ENCODE data around the gene KRT27. TPM values are rescaled to one million over a fixed set of nuclear protein-coding genes. Genes with fewer than 3 reads are reported as not detected.

KRT27 gene
- total RNA-seq, 1 experiment from 2014 or later, result not detected

- peaks cover 75% of the 10 kb centered on the region for H3K27me3 Mint-ChIP-seq (ENCODE audit: unreplicated experiment)
- intact Hi-C loops (cut with micrococcal nuclease; ENCODE audit: unreplicated experiment), result loop anchor here (5.0 kb wide), 1 partner anchor 80 kb away; no protein-coding TSS in a partner anchor
- DNase-seq, result no peak
- CTCF ChIA-PET, result interaction anchor here (0.5 to 6.5 kb wide), 10 partner anchors 8 to 1011 kb away, joined by 3 to 39 read pairs (median 4); partner anchors contain the start of gene KRT27
- H3K4me3 Mint-ChIP-seq (ENCODE audit: low read depth, unreplicated experiment), result no peak within 1 kb of the TSS
- no peak for TF ChIP-seq CTCF (IDR thresholded peaks at IDR 0.05; ENCODE audit: unreplicated experiment)
- no peaks in the 10 kb centered on the region for H3K9me3 Mint-ChIP-seq (ENCODE audit: low read depth, unreplicated experiment)
- no peak within 1 kb of the TSS for H3K27ac Mint-ChIP-seq (ENCODE audit: unreplicated experiment)
- H3K36me3 Mint-ChIP-seq (ENCODE audit: insufficient read depth, unreplicated experiment), result no peaks in the 10 kb centered on the region
- BruUV-seq (replicated peaks), result no TSS peak
- no peaks in the 10 kb centered on the region for H3K4me1 Mint-ChIP-seq (ENCODE audit: low read depth, unreplicated experiment)
Observed at GRCh38 chr17:40772101-40772500, 10.2 kb downstream of the KRT27 start, which contains the start of gene KRT26. TSS of gene KRT26 (minus strand) at chr17:40772201. CDS start at chr17:40772113, 88 bp downstream.

- Mint-ChIP-seq H3K4me3 (ENCODE audit: low read depth, unreplicated experiment) (no peak overlapping the region), H3K36me3 (ENCODE audit: insufficient read depth, unreplicated experiment) (no peaks in the 10 kb centered on the region), H3K9me3 (ENCODE audit: low read depth, unreplicated experiment) (peaks cover 14% of the 10 kb centered on the region), H3K27ac (ENCODE audit: unreplicated experiment) (no peak overlapping the region), H3K27me3 (ENCODE audit: unreplicated experiment) (peaks cover 48% of the 10 kb centered on the region), H3K4me1 (ENCODE audit: low read depth, unreplicated experiment) (no peaks in the 10 kb centered on the region)
- TF ChIP-seq CTCF (IDR thresholded peaks at IDR 0.05; ENCODE audit: unreplicated experiment), result no peak
- CTCF ChIA-PET, result interaction anchor here (1.7 to 1.8 kb wide), 2 partner anchors 10 to 23 kb away, joined by 3 to 4 read pairs; partner anchors contain the start of gene KRT25
- no TSS peak for BruUV-seq (replicated peaks)
- no peak for DNase-seq
- intact Hi-C loops (cut with micrococcal nuclease; ENCODE audit: unreplicated experiment), result no loop called here
Observed at GRCh38 chr17:40765657-40766056, 16.7 kb downstream of the KRT27 start.

- BruUV-seq (replicated peaks), result no TSS peak
- Mint-ChIP-seq H3K27ac (ENCODE audit: unreplicated experiment) (no peak overlapping the region), H3K27me3 (ENCODE audit: unreplicated experiment) (peaks cover 52% of the 10 kb centered on the region), H3K9me3 (ENCODE audit: low read depth, unreplicated experiment) (peaks cover 26% of the 10 kb centered on the region), H3K36me3 (ENCODE audit: insufficient read depth, unreplicated experiment) (no peaks in the 10 kb centered on the region), H3K4me1 (ENCODE audit: low read depth, unreplicated experiment) (no peaks in the 10 kb centered on the region), H3K4me3 (ENCODE audit: low read depth, unreplicated experiment) (no peak overlapping the region)
- no peak for TF ChIP-seq CTCF (IDR thresholded peaks at IDR 0.05; ENCODE audit: unreplicated experiment)
- no peak for DNase-seq
- CTCF ChIA-PET, result interaction anchor here (0.6 to 3.5 kb wide), 15 partner anchors 8 to 213 kb away, joined by 3 to 10 read pairs (median 4); partner anchors contain the start of gene KRT25
- intact Hi-C loops (cut with micrococcal nuclease; ENCODE audit: unreplicated experiment), result no loop called here
Observed at GRCh38 chr17:40763752-40764151, 18.6 kb downstream of the KRT27 start.

- H3K36me3 Mint-ChIP-seq (ENCODE audit: insufficient read depth, unreplicated experiment), result no peaks in the 10 kb centered on the region
- H3K4me1 Mint-ChIP-seq (ENCODE audit: low read depth, unreplicated experiment), result no peaks in the 10 kb centered on the region
- intact Hi-C loops (cut with micrococcal nuclease; ENCODE audit: unreplicated experiment), result no loop called here
- peaks cover 71% of the 10 kb centered on the region for H3K27me3 Mint-ChIP-seq (ENCODE audit: unreplicated experiment)
- TF ChIP-seq CTCF (IDR thresholded peaks at IDR 0.05; ENCODE audit: unreplicated experiment), result no peak
- no TSS peak for BruUV-seq (replicated peaks)
- CTCF ChIA-PET, result interaction anchor here (0.5 to 4.3 kb wide), 16 partner anchors 9 to 1034 kb away, joined by 3 to 39 read pairs (median 4); partner anchors contain the start of gene KRT26
- no peak overlapping the region for H3K4me3 Mint-ChIP-seq (ENCODE audit: low read depth, unreplicated experiment)
- peaks cover 26% of the 10 kb centered on the region for H3K9me3 Mint-ChIP-seq (ENCODE audit: low read depth, unreplicated experiment)
- no peak for DNase-seq
- H3K27ac Mint-ChIP-seq (ENCODE audit: unreplicated experiment), result no peak overlapping the region
Observed at GRCh38 chr17:40760105-40761016, 22.0 kb downstream of the KRT27 start.

Data from Calu3 (cell line).